HEK293T (cell line): Measurements from ENCODE around the gene FBXL7.

Experiments
- CTCF ChIA-PET: fragments of 350-600 bp; formaldehyde crosslinking; extraction: SDS; loops from one replicate; lab custom pipeline; 2021; ENCODE audit warnings: antibody characterized with exemption, inconsistent platforms; lab: Yijun Ruan, JAX
- POLR2A ChIA-PET: fragments of 350-600 bp; formaldehyde crosslinking; extraction: SDS; loops from one replicate; lab custom pipeline; 2020; ENCODE audit warnings: antibody characterized with exemption, inconsistent platforms; lab: Yijun Ruan, JAX
- DNase-seq: peaks from one replicate; pipeline ENCODE4 v3.0.0; 2012; ENCODE audit warnings: mixed read lengths; ENCODE audit errors: extremely low spot score
- ARNT ChIP-seq: fragments of 450-650 bp; IDR thresholded peaks from 2 replicates; pipeline ENCODE4 v1.6.1; 2017; ENCODE audit warnings: mild to moderate bottlenecking
- BHLHE40 ChIP-seq: fragments of 450-650 bp; IDR thresholded peaks from 2 replicates; pipeline ENCODE4 v1.6.1; 2016; ENCODE audit warnings: mild to moderate bottlenecking, moderate library complexity, borderline replicate concordance
- CTBP1 ChIP-seq: fragments of 450-650 bp; IDR thresholded peaks from 2 replicates; pipeline ENCODE4 v1.6.1; 2016; ENCODE audit warnings: borderline replicate concordance
- ELF4 ChIP-seq: fragments of 450-650 bp; IDR thresholded peaks from 2 replicates; pipeline ENCODE4 v1.6.1; 2017; ENCODE audit warnings: antibody characterized with exemption
- FOXA1 ChIP-seq: fragments of 450-650 bp; IDR thresholded peaks from 2 replicates; pipeline ENCODE4 v1.6.1; 2016; ENCODE audit warnings: mild to moderate bottlenecking
- FOXK2 ChIP-seq: fragments of 450-650 bp; IDR thresholded peaks from 2 replicates; pipeline ENCODE4 v1.6.1; 2016; ENCODE audit warnings: mild to moderate bottlenecking
- FOXM1 ChIP-seq: fragments of 450-650 bp; IDR thresholded peaks from 2 replicates; pipeline ENCODE4 v1.6.1; 2017; ENCODE audit warnings: mild to moderate bottlenecking, borderline replicate concordance
- HDGF ChIP-seq: fragments of 450-650 bp; IDR thresholded peaks from 2 replicates; pipeline ENCODE4 v1.6.1; 2017; ENCODE audit warnings: antibody characterized with exemption, borderline replicate concordance
- L3MBTL2 ChIP-seq: fragments of 450-650 bp; conservative IDR thresholded peaks from 2 replicates; pipeline ENCODE4 v1.6.1; 2016; ENCODE audit warnings: mild to moderate bottlenecking
- LEF1 ChIP-seq: fragments of 450-650 bp; IDR thresholded peaks from 2 replicates; pipeline ENCODE4 v1.6.1; 2017; ENCODE audit warnings: mild to moderate bottlenecking, borderline replicate concordance
- NFRKB ChIP-seq: fragments of 450-650 bp; IDR thresholded peaks from 2 replicates; pipeline ENCODE4 v1.6.1; 2016; ENCODE audit warnings: mild to moderate bottlenecking, moderate library complexity
- SP1 ChIP-seq: fragments of 450-650 bp; IDR thresholded peaks from 2 replicates; pipeline ENCODE4 v1.6.1; 2017
- SUZ12 ChIP-seq: fragments of 450-650 bp; IDR thresholded peaks from 2 replicates; pipeline ENCODE4 v1.6.1; 2016; ENCODE audit warnings: mild to moderate bottlenecking
- TARDBP ChIP-seq: fragments of 450-650 bp; IDR thresholded peaks from 2 replicates; pipeline ENCODE4 v1.6.1; 2016
- ZNF384 ChIP-seq: fragments of 450-650 bp; IDR thresholded peaks from 2 replicates; pipeline ENCODE4 v1.6.1; 2016
- TF ChIP-seq, protein P1 (sequence below): fragments of 450-650 bp; IDR thresholded peaks from 2 replicates; pipeline ENCODE4 v1.6.1; 2016

The FBXL7 gene

DNA sequence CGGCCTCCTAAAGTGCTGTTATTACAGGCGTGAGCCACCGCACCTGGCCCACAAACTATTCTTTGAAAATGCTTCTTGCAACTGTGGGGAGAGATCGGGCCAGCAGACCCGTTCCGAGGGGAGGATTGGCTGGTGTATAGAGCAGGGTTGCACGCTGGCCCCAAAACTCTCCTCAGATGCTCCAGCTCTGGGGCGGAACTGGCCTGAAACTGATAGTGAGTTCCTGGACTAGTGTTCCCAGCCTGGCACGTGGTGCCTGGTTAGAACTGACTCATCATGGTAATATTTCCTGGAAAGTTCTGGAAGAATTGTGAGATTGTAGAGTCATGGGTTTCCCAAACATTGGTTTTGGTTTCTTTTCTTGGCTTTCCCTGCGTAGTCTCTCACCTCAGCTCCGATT lies 120.5 kb downstream of the FBXL7 start:
- TF ChIP-seq TARDBP (no peak), CTBP1 (no peak), SP1 (no peak), NFRKB (no peak), HDGF (no peak)
- CTCF ChIA-PET: no interaction called here
- POLR2A ChIA-PET: no interaction called here
- no peak for DNase-seq

- ChIA-PET POLR2A (no interaction called here), CTCF (no interaction called here)
- TF ChIP-seq ARNT: no peak
- TF ChIP-seq FOXA1: no peak
- TF ChIP-seq ZNF384: no peak
- no peak for TF ChIP-seq L3MBTL2
- no peak for TF ChIP-seq HDGF
- TF ChIP-seq CTBP1: no peak
- no peak for TF ChIP-seq FOXM1
- TF ChIP-seq, protein P1, sequence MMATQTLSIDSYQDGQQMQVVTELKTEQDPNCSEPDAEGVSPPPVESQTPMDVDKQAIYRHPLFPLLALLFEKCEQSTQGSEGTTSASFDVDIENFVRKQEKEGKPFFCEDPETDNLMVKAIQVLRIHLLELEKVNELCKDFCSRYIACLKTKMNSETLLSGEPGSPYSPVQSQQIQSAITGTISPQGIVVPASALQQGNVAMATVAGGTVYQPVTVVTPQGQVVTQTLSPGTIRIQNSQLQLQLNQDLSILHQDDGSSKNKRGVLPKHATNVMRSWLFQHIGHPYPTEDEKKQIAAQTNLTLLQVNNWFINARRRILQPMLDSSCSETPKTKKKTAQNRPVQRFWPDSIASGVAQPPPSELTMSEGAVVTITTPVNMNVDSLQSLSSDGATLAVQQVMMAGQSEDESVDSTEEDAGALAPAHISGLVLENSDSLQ: no peak
- TF ChIP-seq ELF4: no peak
- TF ChIP-seq LEF1: no peak
- no peak for TF ChIP-seq SP1
- TF ChIP-seq NFRKB: no peak
- TF ChIP-seq FOXK2: no peak
- TF ChIP-seq TARDBP: no peak
- no peak for TF ChIP-seq BHLHE40
- no peak for DNase-seq
These were observed 121.1 kb downstream of the FBXL7 start for GRCh38 chr5:15621094-15621493.

GRCh38 chr5:15623794-15624193 lies 123.8 kb downstream of the FBXL7 start:
- ChIA-PET CTCF (no interaction called here), POLR2A (no interaction called here)
- DNase-seq: no peak
- TF ChIP-seq, protein P1: no peak

- no peak for DNase-seq
- ChIA-PET POLR2A (no interaction called here), CTCF (no interaction called here)
- TF ChIP-seq FOXA1: no peak
- TF ChIP-seq LEF1: no peak
- no peak for TF ChIP-seq SUZ12
- TF ChIP-seq FOXK2: no peak
These were observed 127.1 kb downstream of the FBXL7 start for GRCh38 chr5:15627109-15627508.

DNA sequence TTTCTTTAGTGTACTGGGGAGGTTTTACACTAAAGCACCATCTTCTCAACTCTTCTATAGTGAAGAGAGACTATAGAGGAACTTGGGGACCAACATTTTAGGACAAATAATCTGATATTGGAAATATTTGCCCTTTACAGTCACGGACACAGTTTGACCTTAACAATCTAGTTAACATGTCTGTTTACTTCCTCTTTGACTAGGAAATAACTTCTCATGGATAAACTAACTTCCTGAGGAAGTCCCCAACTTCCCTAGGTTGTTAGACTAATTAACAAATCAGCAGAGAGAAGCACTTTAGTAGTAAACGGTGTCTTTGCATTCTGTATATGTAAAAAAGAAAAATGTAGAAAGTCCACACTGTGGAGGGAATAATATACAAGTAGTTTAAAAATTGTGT lies 127.7 kb downstream of the FBXL7 start:
- POLR2A ChIA-PET: no interaction called here

GRCh38 chr5:15630441-15630840 lies 130.5 kb downstream of the FBXL7 start:
- no peak for DNase-seq
- TF ChIP-seq NFRKB (no peak), ZNF384 (no peak), LEF1 (no peak), CTBP1 (no peak), ARNT (no peak), SP1 (no peak), FOXK2 (no peak), FOXA1 (no peak), TARDBP (no peak)
- TF ChIP-seq, protein P1: no peak
- POLR2A ChIA-PET: no interaction called here
- CTCF ChIA-PET: interaction anchor here (0.7 kb wide), 1 partner anchor 1660 kb away, joined by 3 read pairs; no protein-coding TSS in a partner anchor

More for the DNA sequence above, 127.7 kb downstream of the FBXL7 start:
- CTCF ChIA-PET: no interaction called here
- no peak for TF ChIP-seq LEF1
- no peak for TF ChIP-seq ARNT
- DNase-seq: no peak

DNA sequence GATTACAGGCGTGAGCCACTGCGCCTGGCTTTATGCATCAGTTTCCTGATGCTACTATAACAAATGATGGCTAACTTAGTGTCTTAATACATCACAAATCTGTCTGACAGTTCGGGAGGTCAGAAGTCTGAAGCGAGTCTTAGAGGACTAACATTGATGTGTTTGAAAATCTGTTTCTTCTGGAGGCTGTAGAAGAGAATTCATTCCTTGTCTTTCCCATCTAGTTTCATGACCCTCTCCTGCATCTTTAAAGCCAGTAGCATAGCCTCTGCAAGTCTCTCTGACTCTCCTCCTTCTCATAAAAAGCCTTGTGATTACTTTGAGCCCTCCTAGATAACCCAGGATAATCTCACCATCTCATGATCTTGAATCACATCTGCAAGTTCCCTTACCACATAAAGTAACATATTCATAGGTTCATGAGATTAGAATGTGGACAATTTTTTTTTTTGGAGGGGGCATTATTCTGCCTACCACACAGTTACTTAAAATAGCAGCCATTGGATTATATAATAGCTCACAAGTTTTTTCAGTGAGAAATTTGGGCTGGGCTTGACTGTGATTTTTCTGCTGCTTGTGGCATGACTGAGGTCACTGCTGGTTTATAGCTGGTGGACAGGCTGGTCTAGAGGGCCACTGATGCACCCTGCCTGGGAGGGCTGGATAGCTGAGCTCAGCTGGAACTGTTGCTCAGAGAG lies 134.8 kb downstream of the FBXL7 start:
- TF ChIP-seq SP1: no peak
- TF ChIP-seq, protein P1: no peak
- no peak for TF ChIP-seq FOXK2
- TF ChIP-seq FOXM1: no peak
- ChIA-PET POLR2A (no interaction called here), CTCF (no interaction called here)
- no peak for DNase-seq
